Tibial nerve (tissue), 4 donors: Measurements from ENCODE around the gene ADCY2.

ENCODE experiments used
- EP300 ChIP-seq, 2 donors: sonication (generic); formaldehyde crosslinking; IDR thresholded peaks; one replicate each; pipeline ENCODE4 v1.6.1; 2017; ENCODE audit warnings: antibody characterized with exemption in 2 of 2, mild to moderate bottlenecking in 1 of 2
- POLR2A ChIP-seq, 2 donors: fragments of 450-650 bp; IDR thresholded peaks; one replicate each; pipeline ENCODE4 v1.6.1; 2017; ENCODE audit warnings: antibody characterized with exemption in 2 of 2, mild to moderate bottlenecking in 2 of 2, moderate library complexity in 2 of 2
- TF ChIP-seq, protein P1 (sequence below), 5 experiments: fragments of 200-600 bp in 3 of 5; fragments of 450-650 bp in 2 of 5; sonication (generic) in 3 of 5; IDR thresholded peaks; one replicate each; pipeline ENCODE4 v1.5.1; 2016 to 2019; ENCODE audit warnings: antibody characterized with exemption in 5 of 5, mild to moderate bottlenecking in 3 of 5, moderate library complexity in 2 of 5

DNA sequence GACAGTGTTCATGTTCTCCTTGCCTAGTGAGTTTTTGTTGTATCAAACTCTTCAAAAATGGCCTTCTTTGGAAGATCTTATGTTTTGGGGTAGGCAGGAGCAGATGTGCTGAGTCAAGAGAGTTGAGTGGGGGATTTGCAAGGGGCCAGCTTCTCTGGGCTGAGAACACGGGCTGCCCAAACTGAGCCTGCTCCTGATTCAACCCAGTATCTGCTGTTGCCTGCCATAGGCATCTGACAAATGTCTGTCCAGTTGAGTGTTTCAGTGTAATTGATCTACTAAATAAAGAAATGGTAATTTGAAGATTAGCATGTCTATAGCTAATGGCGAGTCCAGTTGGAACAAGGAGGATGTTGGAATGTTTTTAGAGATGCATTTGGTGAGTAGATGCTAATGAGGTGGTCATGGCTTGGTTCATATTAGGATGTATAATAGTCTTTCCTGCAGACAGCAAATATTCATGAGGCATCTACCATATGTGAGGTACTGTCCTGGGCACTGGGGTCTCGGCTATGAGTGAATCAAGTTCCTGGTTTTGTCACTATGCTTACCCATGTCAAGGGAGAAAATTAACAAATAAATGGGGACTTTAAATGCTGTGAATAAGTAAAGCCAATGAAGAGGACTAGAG, 119.5 kb downstream of the ADCY2 start:
- TF ChIP-seq, protein P1, sequence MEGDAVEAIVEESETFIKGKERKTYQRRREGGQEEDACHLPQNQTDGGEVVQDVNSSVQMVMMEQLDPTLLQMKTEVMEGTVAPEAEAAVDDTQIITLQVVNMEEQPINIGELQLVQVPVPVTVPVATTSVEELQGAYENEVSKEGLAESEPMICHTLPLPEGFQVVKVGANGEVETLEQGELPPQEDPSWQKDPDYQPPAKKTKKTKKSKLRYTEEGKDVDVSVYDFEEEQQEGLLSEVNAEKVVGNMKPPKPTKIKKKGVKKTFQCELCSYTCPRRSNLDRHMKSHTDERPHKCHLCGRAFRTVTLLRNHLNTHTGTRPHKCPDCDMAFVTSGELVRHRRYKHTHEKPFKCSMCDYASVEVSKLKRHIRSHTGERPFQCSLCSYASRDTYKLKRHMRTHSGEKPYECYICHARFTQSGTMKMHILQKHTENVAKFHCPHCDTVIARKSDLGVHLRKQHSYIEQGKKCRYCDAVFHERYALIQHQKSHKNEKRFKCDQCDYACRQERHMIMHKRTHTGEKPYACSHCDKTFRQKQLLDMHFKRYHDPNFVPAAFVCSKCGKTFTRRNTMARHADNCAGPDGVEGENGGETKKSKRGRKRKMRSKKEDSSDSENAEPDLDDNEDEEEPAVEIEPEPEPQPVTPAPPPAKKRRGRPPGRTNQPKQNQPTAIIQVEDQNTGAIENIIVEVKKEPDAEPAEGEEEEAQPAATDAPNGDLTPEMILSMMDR (IDR thresholded peaks at IDR 0.05) = no peak
- no peak for TF ChIP-seq POLR2A (IDR thresholded peaks at IDR 0.05)
- TF ChIP-seq EP300 (IDR thresholded peaks at IDR 0.05) = no peak
